GM12878 (cell line): ENCODE results near the gene SF3B2. TPM values are rescaled to one million over a fixed set of nuclear protein-coding genes. Genes with fewer than 3 reads are reported as not detected.

Experiments
- BRCA1 ChIP-seq: IDR thresholded peaks from 2 replicates; pipeline ENCODE4 v1.6.1; 2011; ENCODE audit warnings: low read depth, low read length, improper control_type of control experiment
- CBX5 ChIP-seq: sonication (generic); IDR thresholded peaks from 2 replicates; pipeline ENCODE4 v1.6.1; 2016; ENCODE audit warnings: low read depth, moderate library complexity, mild to moderate bottlenecking, inconsistent platforms
- CEBPB ChIP-seq, 2 experiments: fragments of 150-350 bp in 1 of 2; IDR thresholded peaks; 2 replicates each; pipeline ENCODE4 v1.6.1; 2012 to 2014; ENCODE audit warnings: low read depth in 2 of 2, low read length in 2 of 2, borderline replicate concordance in 1 of 2, inconsistent platforms in 1 of 2
- E2F8 ChIP-seq: fragments of 450-650 bp; IDR thresholded peaks from 2 replicates; pipeline ENCODE4 v1.6.1; 2018; ENCODE audit warnings: mild to moderate bottlenecking, low read depth, moderate library complexity; ENCODE audit not compliant: partially characterized antibody
- IKZF1 ChIP-seq: fragments of 450-650 bp; conservative IDR thresholded peaks from 2 replicates; pipeline ENCODE4 v1.6.1; 2017; ENCODE audit warnings: antibody characterized with exemption, mild to moderate bottlenecking
- IKZF2 ChIP-seq, 2 experiments: fragments of 450-650 bp; IDR thresholded peaks; 2 replicates each; pipeline ENCODE4 v1.6.1; 2017; ENCODE audit warnings: mild to moderate bottlenecking in 2 of 2, moderate library complexity in 2 of 2
- MEF2B ChIP-seq: fragments of 450-650 bp; IDR thresholded peaks from 2 replicates; pipeline ENCODE4 v1.6.1; 2018; ENCODE audit warnings: mild to moderate bottlenecking, moderate library complexity; ENCODE audit not compliant: partially characterized antibody, poor library complexity, severe bottlenecking
- MTA2 ChIP-seq: fragments of 450-650 bp; IDR thresholded peaks from 2 replicates; pipeline ENCODE4 v1.6.1; 2016; ENCODE audit warnings: low read depth, mild to moderate bottlenecking, moderate library complexity
- PAX5 ChIP-seq: IDR thresholded peaks from 2 replicates; pipeline ENCODE4 v1.6.1; 2011; ENCODE audit warnings: low read depth, low read length, borderline replicate concordance
- PBX3 ChIP-seq: IDR thresholded peaks from 2 replicates; pipeline ENCODE4 v1.6.1; 2011; ENCODE audit warnings: mild to moderate bottlenecking, low read depth, low read length, moderate library complexity; ENCODE audit not compliant: insufficient replicate concordance
- POU2F2 ChIP-seq: IDR thresholded peaks from 3 replicates; pipeline ENCODE4 v1.6.1; 2011; ENCODE audit warnings: low read depth, mild to moderate bottlenecking, low read length, borderline replicate concordance
- RCOR1 ChIP-seq: conservative IDR thresholded peaks from 2 replicates; pipeline ENCODE4 v1.6.1; 2012; ENCODE audit warnings: low read depth, low read length, improper control_type of control experiment
- SREBF1 ChIP-seq: IDR thresholded peaks from 2 replicates; pipeline ENCODE4 v1.6.1; 2012; ENCODE audit warnings: mild to moderate bottlenecking, low read length
- SUZ12 ChIP-seq: fragments of 200-600 bp; sonication (generic); IDR thresholded peaks from one replicate; pipeline ENCODE4 v1.6.1; 2018; ENCODE audit warnings: antibody characterized with exemption, mild to moderate bottlenecking; ENCODE audit not compliant: unreplicated experiment
- WRNIP1 ChIP-seq: IDR thresholded peaks from 2 replicates; pipeline ENCODE4 v1.6.1; 2011; ENCODE audit warnings: low read depth, low read length, improper control_type of control experiment, borderline replicate concordance
- ZNF687 ChIP-seq: fragments of 450-650 bp; IDR thresholded peaks from 2 replicates; pipeline ENCODE4 v1.6.1; 2017; ENCODE audit warnings: mild to moderate bottlenecking, moderate library complexity
- polyA plus RNA-seq, 11 experiments: library from polyadenylated mRNA; depleted of rRNA in 4 of 11; unstranded in 6 of 11; stranded (reverse) in 5 of 11; fragments of >200 nt; fragmentation: Nextera tagmentation in 4 of 11; fragmentation: Illumina TruSeq in 1 of 11; extraction: Ambion mirVana in 4 of 11; extraction: Trizol in 1 of 11; gene quantifications; 1 replicate in 1 of 11; 2 replicates in 10 of 11; pipeline versions ENCODE4 v1.2.1 to v1.2.3, GENCODE V29; 2011 to 2016; ENCODE audit warnings: inconsistent platforms in 2 of 11, missing spikeins in 2 of 11, low read depth in 1 of 11
- total RNA-seq, 4 experiments: library from RNA; depleted of rRNA in 3 of 4; stranded (reverse); fragments of >200 nt in 3 of 4; fragmentation: Illumina TruSeq in 1 of 4; extraction: Trizol in 1 of 4; gene quantifications; 2 replicates each; pipeline versions ENCODE4 v1.2.1 to v1.2.3, GENCODE V29; 2013 to 2021
- TF ChIP-seq, protein P1 (sequence below), 3 experiments: IDR thresholded peaks in 2 of 3; conservative IDR thresholded peaks in 1 of 3; 2 replicates each; pipeline ENCODE4 v1.5.1; 2011; ENCODE audit warnings: low read depth in 3 of 3, low read length in 3 of 3, mild to moderate bottlenecking in 3 of 3, control low read depth in 2 of 3, moderate library complexity in 2 of 3, inconsistent platforms in 1 of 3, mixed read lengths in 1 of 3; ENCODE audit not compliant: control insufficient read depth in 2 of 3, insufficient read depth in 1 of 3; ENCODE audit errors: extremely low read depth in 1 of 3

Gene SF3B2
- total and polyA plus RNA-seq, 10 of the 15 experiments (the other 5 are each of a cell fraction or from before 2014, with no cell fraction given): 56.3 to 245 (median 144) TPM

DNA sequence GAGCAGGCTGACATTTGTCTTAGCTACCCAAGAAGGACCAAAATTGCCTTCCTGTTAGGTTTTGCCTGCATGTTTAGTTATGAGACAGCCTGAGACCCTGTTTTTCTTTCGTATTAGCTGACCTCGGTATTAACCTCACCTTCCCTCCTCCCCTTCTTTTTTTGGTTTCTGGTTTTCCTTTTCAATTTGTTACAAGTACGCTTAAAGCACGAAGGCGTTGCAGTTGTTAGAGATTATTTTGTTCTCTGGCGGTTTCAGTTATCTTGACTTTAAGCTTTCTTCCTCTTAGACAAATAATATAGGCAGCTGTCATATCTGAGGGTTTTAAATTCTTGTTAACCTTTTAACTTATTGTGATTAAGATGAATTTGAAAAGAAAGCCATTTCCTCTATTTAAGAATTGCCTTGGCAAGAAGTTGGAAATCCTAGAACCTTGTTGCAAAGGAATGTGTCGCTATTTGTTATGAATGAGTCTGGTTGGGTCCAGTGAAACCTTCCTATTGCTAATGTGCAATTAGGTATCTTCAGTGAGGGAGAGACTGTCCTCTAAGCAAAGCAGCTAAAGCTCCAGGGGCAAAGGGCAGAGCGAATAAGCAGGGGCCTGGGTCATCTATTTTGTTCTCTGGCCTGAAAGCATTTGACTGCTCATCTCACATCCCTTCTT is 63.6 kb downstream of the SF3B2 start (continued):
- TF ChIP-seq IKZF2 (IDR thresholded peaks at IDR 0.05) (peak; percentile 79 to 89), SUZ12 (no peak), PAX5 (peak; percentile 28; the same call in 1 of the 2 replicates), WRNIP1 (0 out of 2 replicates have a peak, but pooled peaks have one; percentile 56), MTA2 (peak; percentile 63; the same call in 1 of the 2 replicates), CEBPB (IDR thresholded peaks at IDR 0.05; ENCODE audit: borderline replicate concordance in 1 of 2, low read depth in 2 of 2, low read length in 2 of 2) (no peak), ZNF687 (peak; percentile 22; the same call in 1 of the 2 replicates), RCOR1 (0 out of 2 replicates have a peak, but pooled peaks have one; percentile 58), PBX3 (peak; percentile 21), IKZF1 (peak; percentile 56; the same call in 1 of the 2 replicates), POU2F2 (peak; percentile 62; the same call in 2 of the 3 replicates), E2F8 (no peak), CBX5 (0 out of 2 replicates have a peak, but pooled peaks have one; percentile 14), MEF2B (no peak), BRCA1 (no peak), SREBF1 (no peak)
- TF ChIP-seq, protein P1, sequence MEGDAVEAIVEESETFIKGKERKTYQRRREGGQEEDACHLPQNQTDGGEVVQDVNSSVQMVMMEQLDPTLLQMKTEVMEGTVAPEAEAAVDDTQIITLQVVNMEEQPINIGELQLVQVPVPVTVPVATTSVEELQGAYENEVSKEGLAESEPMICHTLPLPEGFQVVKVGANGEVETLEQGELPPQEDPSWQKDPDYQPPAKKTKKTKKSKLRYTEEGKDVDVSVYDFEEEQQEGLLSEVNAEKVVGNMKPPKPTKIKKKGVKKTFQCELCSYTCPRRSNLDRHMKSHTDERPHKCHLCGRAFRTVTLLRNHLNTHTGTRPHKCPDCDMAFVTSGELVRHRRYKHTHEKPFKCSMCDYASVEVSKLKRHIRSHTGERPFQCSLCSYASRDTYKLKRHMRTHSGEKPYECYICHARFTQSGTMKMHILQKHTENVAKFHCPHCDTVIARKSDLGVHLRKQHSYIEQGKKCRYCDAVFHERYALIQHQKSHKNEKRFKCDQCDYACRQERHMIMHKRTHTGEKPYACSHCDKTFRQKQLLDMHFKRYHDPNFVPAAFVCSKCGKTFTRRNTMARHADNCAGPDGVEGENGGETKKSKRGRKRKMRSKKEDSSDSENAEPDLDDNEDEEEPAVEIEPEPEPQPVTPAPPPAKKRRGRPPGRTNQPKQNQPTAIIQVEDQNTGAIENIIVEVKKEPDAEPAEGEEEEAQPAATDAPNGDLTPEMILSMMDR (IDR thresholded peaks at IDR 0.05 in 2 of 3, conservative IDR thresholded peaks at IDR 0.05 in 1 of 3; ENCODE audit: control insufficient read depth in 2 of 3, extremely low read depth in 1 of 3, insufficient read depth in 1 of 3, low read depth in 3 of 3, low read length in 3 of 3): no peak
